IMR-90 (cell line): Measurements from ENCODE around the gene ADGB. TPM values are rescaled to one million over a fixed set of nuclear protein-coding genes. Genes with fewer than 3 reads are reported as not detected.

Source experiments
- ATAC-seq: fragments of 200-7000 bp; cut with Tn5 transposase; 2 replicates; pipeline ENCODE4 v1.9.1; 2020; ENCODE audit warnings: low read depth, mild to moderate bottlenecking, moderate library complexity
- BruUV-seq: library from RNA; stranded (reverse); fragments of 400-500 nt; replicated peaks from 2 replicates; lab custom pipeline; 2021; lab: Mats Ljungman, UMichigan
- CTCF ChIA-PET: fragments of 300-600 bp; formaldehyde crosslinking; extraction: SDS; loops from one replicate; lab custom pipeline; 2021; ENCODE audit warnings: antibody characterized with exemption; lab: Yijun Ruan, JAX
- POLR2A ChIA-PET: fragments of 300-600 bp; sonication (Branson Sonifier 250); formaldehyde crosslinking; loops from one replicate; lab custom pipeline; 2022; ENCODE audit warnings: antibody characterized with exemption; ENCODE audit not compliant: unreplicated experiment; lab: Charles Lee
- DNase-seq: peaks from one replicate; pipeline ENCODE4 v3.0.0; 2013
- H2AFZ ChIP-seq: replicated peaks from 2 replicates; pipeline ENCODE3; 2013; ENCODE audit warnings: low read length, mild to moderate bottlenecking; ENCODE audit not compliant: poor library complexity
- H2AK5ac ChIP-seq: 2 replicates; pipeline ENCODE4 v1.6.1; 2013; ENCODE audit warnings: low read depth, low read length, inconsistent platforms
- H2AK9ac ChIP-seq: replicated peaks from 2 replicates; pipeline ENCODE3; 2013; ENCODE audit warnings: mild to moderate bottlenecking, low read depth, low read length, moderate library complexity; ENCODE audit not compliant: poor library complexity
- H2BK120ac ChIP-seq: 2 replicates; pipeline ENCODE4 v1.6.1; 2013; ENCODE audit warnings: low read depth, low read length, inconsistent platforms
- H2BK15ac ChIP-seq: 3 replicates; pipeline ENCODE4 v1.6.1; 2013; ENCODE audit warnings: low read depth, low read length, inconsistent platforms
- H2BK20ac ChIP-seq: 2 replicates; pipeline ENCODE4 v1.6.1; 2013; ENCODE audit warnings: low read depth, mild to moderate bottlenecking, inconsistent platforms, low read length, moderate library complexity
- H2BK5ac ChIP-seq: 2 replicates; pipeline ENCODE4 v1.6.1; 2013; ENCODE audit warnings: mild to moderate bottlenecking, low read depth, low read length, inconsistent platforms; ENCODE audit not compliant: poor library complexity, severe bottlenecking
- H3K14ac ChIP-seq: replicated peaks from 2 replicates; pipeline ENCODE4 v1.6.1; 2013; ENCODE audit warnings: low read depth, low read length, inconsistent platforms
- H3K18ac ChIP-seq: 2 replicates; pipeline ENCODE4 v1.6.1; 2013; ENCODE audit warnings: low read depth, low read length, control low read depth
- H3K23ac ChIP-seq: 2 replicates; pipeline ENCODE4 v1.6.1; 2013; ENCODE audit warnings: low read depth, low read length, inconsistent platforms
- H3K27ac ChIP-seq: 2 replicates; pipeline ENCODE4 v1.5.1; 2013; ENCODE audit warnings: mild to moderate bottlenecking, control low read depth, low read length; ENCODE audit not compliant: insufficient read depth
- H3K27me3 ChIP-seq: 2 replicates; pipeline ENCODE4 v1.6.1; 2013; ENCODE audit warnings: low read length; ENCODE audit not compliant: control insufficient read depth, insufficient read depth
- H3K36me3 ChIP-seq: 2 replicates; pipeline ENCODE4 v1.6.1; 2013; ENCODE audit warnings: low read length, mixed read lengths; ENCODE audit not compliant: control insufficient read depth, insufficient read depth
- H3K4ac ChIP-seq: 2 replicates; pipeline ENCODE4 v1.6.1; 2013; ENCODE audit warnings: low read depth, low read length, inconsistent platforms
- H3K4me1 ChIP-seq: 2 replicates; pipeline ENCODE4 v1.6.1; 2013; ENCODE audit warnings: low read length, mixed read lengths; ENCODE audit not compliant: control insufficient read depth, insufficient read depth
- H3K4me2 ChIP-seq: 2 replicates; pipeline ENCODE4 v1.6.1; 2013; ENCODE audit warnings: low read depth, mild to moderate bottlenecking, control low read depth, low read length, moderate library complexity
- H3K4me3 ChIP-seq: 2 replicates; pipeline ENCODE4 v1.5.1; 2013; ENCODE audit warnings: low read depth, mild to moderate bottlenecking, control low read depth, low read length, moderate library complexity; ENCODE audit not compliant: insufficient read depth
- H3K56ac ChIP-seq: 2 replicates; pipeline ENCODE4 v1.6.1; 2013; ENCODE audit warnings: low read length, inconsistent platforms; ENCODE audit not compliant: insufficient read depth; ENCODE audit errors: extremely low read depth
- H3K79me1 ChIP-seq, 2 experiments: 2 replicates each; pipeline ENCODE4 v1.6.1; 2013; ENCODE audit warnings: low read length in 2 of 2, inconsistent platforms in 1 of 2, low read depth in 1 of 2
- H3K9ac ChIP-seq: 2 replicates; pipeline ENCODE4 v1.6.1; 2013; ENCODE audit warnings: low read depth, low read length, control low read depth
- H3K9me1 ChIP-seq: 2 replicates; pipeline ENCODE4 v1.6.1; 2013; ENCODE audit warnings: low read length, inconsistent platforms; ENCODE audit not compliant: insufficient read depth
- H3K9me3 ChIP-seq: 2 replicates; pipeline ENCODE4 v1.6.1; 2013; ENCODE audit warnings: low read length; ENCODE audit not compliant: control insufficient read depth, insufficient read depth
- H4K20me1 ChIP-seq: 2 replicates; pipeline ENCODE4 v1.6.1; 2013; ENCODE audit warnings: low read length, inconsistent platforms; ENCODE audit not compliant: insufficient read depth
- H4K5ac ChIP-seq: 2 replicates; pipeline ENCODE4 v1.6.1; 2013; ENCODE audit warnings: mild to moderate bottlenecking, low read depth, low read length, control low read depth
- H4K8ac ChIP-seq, 2 experiments: 2 replicates each; pipeline ENCODE4 v1.6.1; 2013; ENCODE audit warnings: low read depth in 2 of 2, low read length in 2 of 2, control low read depth in 1 of 2, inconsistent platforms in 1 of 2
- H4K91ac ChIP-seq: 2 replicates; pipeline ENCODE4 v1.6.1; 2013; ENCODE audit warnings: low read depth, low read length, inconsistent platforms; ENCODE audit not compliant: insufficient read depth
- MAZ ChIP-seq: IDR thresholded peaks from 2 replicates; pipeline ENCODE4 v1.6.1; 2012; ENCODE audit warnings: low read depth, mild to moderate bottlenecking, low read length, improper control_type of control experiment, moderate library complexity, borderline replicate concordance
- MXI1 ChIP-seq: IDR thresholded peaks from 2 replicates; pipeline ENCODE4 v1.6.1; 2012; ENCODE audit warnings: low read depth, mild to moderate bottlenecking, low read length, moderate library complexity, borderline replicate concordance
- POLR2A ChIP-seq: IDR thresholded peaks from 2 replicates; pipeline ENCODE4 v1.6.1; 2012; ENCODE audit warnings: mild to moderate bottlenecking, low read depth, low read length
- SMC3 ChIP-seq: fragments of 150-350 bp; IDR thresholded peaks from 2 replicates; pipeline ENCODE4 v1.6.1; 2016; ENCODE audit warnings: low read depth, mild to moderate bottlenecking, antibody characterized with exemption, low read length, moderate library complexity
- USF2 ChIP-seq: fragments of 150-350 bp; IDR thresholded peaks from 2 replicates; pipeline ENCODE4 v1.6.1; 2017; ENCODE audit warnings: mild to moderate bottlenecking, antibody characterized with exemption, low read length, low read depth
- WGBS, 2 experiments: methylation state at CpG; one replicate each; pipeline versions ENCODE4 v1.1.5 to v1.1.7; 2013; ENCODE audit warnings: missing lambda C conversion rate in 2 of 2; ENCODE audit not compliant: insufficient read length in 1 of 2; ENCODE audit errors: extremely low coverage in 2 of 2; 5-methylcytosine and 5-hydroxymethylcytosine counted together
- dilution Hi-C: fragments of 300-500 bp; cut with HindIII; formaldehyde crosslinking; loops from one replicate; pipeline ENCODE4 v1.14.3; 2018; ENCODE audit warnings: low sequenced_read_pairs; ENCODE audit not compliant: unreplicated experiment
- in situ Hi-C: fragments of 300-500 bp; cut with MboI; formaldehyde crosslinking; loops from 3 replicates; pipeline ENCODE4 v1.14.3; 2019; ENCODE audit warnings: low sequenced_read_pairs, inconsistent platforms, mixed read lengths
- intact Hi-C: fragments of 100-400 bp; cut with micrococcal nuclease; formaldehyde crosslinking; loops from 2 replicates; pipeline ENCODE4 v1.10.0; 2022
- polyA plus RNA-seq, 3 experiments: library from polyadenylated mRNA; depleted of rRNA; stranded (reverse); fragments of >200 nt; gene quantifications; 2 replicates each; pipeline ENCODE4 v1.2.3, GENCODE V29; 2012; ENCODE audit warnings: low replicate concordance in 1 of 3
- total RNA-seq: library from RNA; depleted of rRNA; stranded (reverse); fragments of >200 nt; gene quantifications from 2 replicates; pipeline ENCODE4 v1.2.3, GENCODE V29; 2012

ADGB gene
- total and polyA plus RNA-seq, 2 of the 4 experiments (the other 2 are of a cell fraction), result not detected

- no peaks in the 10 kb centered on the region for H3K27me3 ChIP-seq
- no peak overlapping the region for H3K27ac ChIP-seq
- no peak overlapping the region for H2AK9ac ChIP-seq
- in situ Hi-C loops (no loop called here), dilution Hi-C loops (no loop called here), intact Hi-C loops (loop anchor here (10.0 kb wide), 1 partner anchor 863 kb away; no protein-coding TSS in a partner anchor)
- no peak overlapping the region for H2AK5ac ChIP-seq
- H3K14ac ChIP-seq, result no peak overlapping the region
- no peak overlapping the region for H3K4me2 ChIP-seq
- no peak overlapping the region for H2BK5ac ChIP-seq
- no peak overlapping the region for H3K9ac ChIP-seq
- no peak overlapping the region for H4K91ac ChIP-seq
- H3K4me3 ChIP-seq, result no peak overlapping the region
- no peak overlapping the region for H2BK20ac ChIP-seq
- DNase-seq (no peak), ATAC-seq (no peak)
- no peaks in the 10 kb centered on the region for H3K9me1 ChIP-seq
- H4K20me1 ChIP-seq, result no peaks in the 10 kb centered on the region
- no peak overlapping the region for H2BK120ac ChIP-seq
- TF ChIP-seq SMC3 (no peak), MXI1 (no peak), MAZ (no peak), POLR2A (no peak), USF2 (no peak)
- no peak overlapping the region for H3K18ac ChIP-seq
- no peak overlapping the region for H3K4ac ChIP-seq
- no peak overlapping the region for H4K8ac ChIP-seq
- CTCF ChIA-PET, result no interaction called here
- 52% methylated on average over 3 of the region's 5 CpGs; no CpG with 5 or more reads in 1 of the 2 experiments for WGBS, 2 experiments
- no peak overlapping the region for H2AFZ ChIP-seq
- no peak overlapping the region for H3K23ac ChIP-seq
- no peak overlapping the region for H3K56ac ChIP-seq
- no peak overlapping the region for H2BK15ac ChIP-seq
- no TSS peak for BruUV-seq
- H4K5ac ChIP-seq, result no peak overlapping the region
- no peaks in the 10 kb centered on the region for H3K36me3 ChIP-seq
- H3K4me1 ChIP-seq, result no peaks in the 10 kb centered on the region
- no peaks in the 10 kb centered on the region for H3K79me1 ChIP-seq
- POLR2A ChIA-PET, result no interaction called here
- H3K9me3 ChIP-seq, result peaks cover 4% of the 10 kb centered on the region; the same call in 1 of the 2 replicates
Measured at GRCh38 chr6:146787876-146788508, 189.2 kb downstream of the ADGB start.
